HG02763 (cell line): Measurements from ENCODE around the gene FAM163B.
"Not testable (repeated sequence)": the region's sequence is repeated elsewhere in the genome, so short reads cannot be mapped to it uniquely, and the experiment has no call there.

Source experiments
- ATAC-seq: cut with Tn5 transposase; IDR thresholded peaks from one replicate; pipeline ENCODE4 v1.9.1; 2021; ENCODE audit warnings: mild to moderate bottlenecking, moderate library complexity; ENCODE audit not compliant: unreplicated experiment

The FAM163B gene

GRCh38 chr9:133640160-133640559 is 31.0 kb upstream of the FAM163B start:
- ATAC-seq, result no peak

- ATAC-seq, result no peak
Observed at GRCh38 chr9:133639613-133640012, 30.4 kb upstream of the FAM163B start.

GRCh38 chr9:133638711-133639110 is 29.5 kb upstream of the FAM163B start:
- ATAC-seq, result no peak

- no peak for ATAC-seq
Observed at GRCh38 chr9:133638076-133638475, 28.9 kb upstream of the FAM163B start.

- ATAC-seq, result no peak
Observed at GRCh38 chr9:133637451-133638055, 28.4 kb upstream of the FAM163B start.

- ATAC-seq, result no peak
Observed at GRCh38 chr9:133636902-133637301, 27.7 kb upstream of the FAM163B start.

GRCh38 chr9:133635533-133636531 is 26.6 kb upstream of the FAM163B start, which contains the start of gene DBH:
TSS of gene DBH (plus strand) at chr9:133636363. CDS start at chr9:133636372, 9 bp downstream.
- no peak for ATAC-seq

GRCh38 chr9:133635098-133635497 is 25.9 kb upstream of the FAM163B start:
- no peak for ATAC-seq

GRCh38 chr9:133634081-133634691 is 25.0 kb upstream of the FAM163B start:
- ATAC-seq, result no peak

GRCh38 chr9:133633681-133634080 is 24.5 kb upstream of the FAM163B start:
- no peak for ATAC-seq

GRCh38 chr9:133632806-133633680 is 23.9 kb upstream of the FAM163B start:
- ATAC-seq, result no peak

- no peak for ATAC-seq
Observed at GRCh38 chr9:133631111-133631510, 21.9 kb upstream of the FAM163B start.

GRCh38 chr9:133629221-133630110 is 20.3 kb upstream of the FAM163B start:
- no peak for ATAC-seq

GRCh38 chr9:133628766-133629165 is 19.6 kb upstream of the FAM163B start:
- ATAC-seq, result no peak

GRCh38 chr9:133627341-133627740 is 18.2 kb upstream of the FAM163B start:
- ATAC-seq, result no peak

- ATAC-seq, result not testable (repeated sequence)
Observed at GRCh38 chr9:133626008-133626407, 16.8 kb upstream of the FAM163B start.

- no peak for ATAC-seq
Observed at GRCh38 chr9:133622555-133622954, 13.4 kb upstream of the FAM163B start.

- ATAC-seq, result no peak
Observed at GRCh38 chr9:133621725-133622267, 12.6 kb upstream of the FAM163B start.

GRCh38 chr9:133619791-133620190 is 10.6 kb upstream of the FAM163B start:
- ATAC-seq, result no peak
